Measurements from ENCODE around the gene ERC2.

DNA sequence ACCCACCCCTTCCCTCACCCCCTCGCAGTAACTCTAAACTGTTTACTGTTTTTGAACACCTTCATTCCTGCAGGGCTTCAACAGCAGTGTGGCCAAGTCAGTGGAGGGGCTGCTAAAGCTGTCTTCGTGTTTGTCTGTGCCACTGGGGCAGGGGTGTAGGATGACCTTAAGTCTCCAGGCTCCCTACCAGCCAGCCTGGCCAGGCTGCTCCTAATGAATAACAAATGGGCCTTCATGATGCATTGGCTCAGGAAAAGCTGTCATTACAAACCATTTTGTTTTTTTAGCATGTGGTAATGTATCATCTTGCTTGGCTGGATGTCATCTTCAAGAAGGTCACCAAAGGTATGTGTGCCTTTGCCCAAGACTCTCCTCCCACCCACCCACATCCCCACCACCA is 609.0 kb downstream of the ERC2 start:
- no peak for TF ChIP-seq CREB1 (IDR thresholded peaks at IDR 0.05; ENCODE audit: low read depth)
- TF ChIP-seq TEAD4 (IDR thresholded peaks at IDR 0.05): no peak
- no peak for TF ChIP-seq EP300 (IDR thresholded peaks at IDR 0.05; ENCODE audit: borderline replicate concordance)
- no peak for TF ChIP-seq CEBPB (IDR thresholded peaks at IDR 0.05)
- TF ChIP-seq RAD21 (IDR thresholded peaks at IDR 0.05; ENCODE audit: low read depth): no peak
- TF ChIP-seq, protein P1, sequence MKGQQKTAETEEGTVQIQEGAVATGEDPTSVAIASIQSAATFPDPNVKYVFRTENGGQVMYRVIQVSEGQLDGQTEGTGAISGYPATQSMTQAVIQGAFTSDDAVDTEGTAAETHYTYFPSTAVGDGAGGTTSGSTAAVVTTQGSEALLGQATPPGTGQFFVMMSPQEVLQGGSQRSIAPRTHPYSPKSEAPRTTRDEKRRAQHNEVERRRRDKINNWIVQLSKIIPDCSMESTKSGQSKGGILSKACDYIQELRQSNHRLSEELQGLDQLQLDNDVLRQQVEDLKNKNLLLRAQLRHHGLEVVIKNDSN (IDR thresholded peaks at IDR 0.05): no peak
- TF ChIP-seq, protein P2, sequence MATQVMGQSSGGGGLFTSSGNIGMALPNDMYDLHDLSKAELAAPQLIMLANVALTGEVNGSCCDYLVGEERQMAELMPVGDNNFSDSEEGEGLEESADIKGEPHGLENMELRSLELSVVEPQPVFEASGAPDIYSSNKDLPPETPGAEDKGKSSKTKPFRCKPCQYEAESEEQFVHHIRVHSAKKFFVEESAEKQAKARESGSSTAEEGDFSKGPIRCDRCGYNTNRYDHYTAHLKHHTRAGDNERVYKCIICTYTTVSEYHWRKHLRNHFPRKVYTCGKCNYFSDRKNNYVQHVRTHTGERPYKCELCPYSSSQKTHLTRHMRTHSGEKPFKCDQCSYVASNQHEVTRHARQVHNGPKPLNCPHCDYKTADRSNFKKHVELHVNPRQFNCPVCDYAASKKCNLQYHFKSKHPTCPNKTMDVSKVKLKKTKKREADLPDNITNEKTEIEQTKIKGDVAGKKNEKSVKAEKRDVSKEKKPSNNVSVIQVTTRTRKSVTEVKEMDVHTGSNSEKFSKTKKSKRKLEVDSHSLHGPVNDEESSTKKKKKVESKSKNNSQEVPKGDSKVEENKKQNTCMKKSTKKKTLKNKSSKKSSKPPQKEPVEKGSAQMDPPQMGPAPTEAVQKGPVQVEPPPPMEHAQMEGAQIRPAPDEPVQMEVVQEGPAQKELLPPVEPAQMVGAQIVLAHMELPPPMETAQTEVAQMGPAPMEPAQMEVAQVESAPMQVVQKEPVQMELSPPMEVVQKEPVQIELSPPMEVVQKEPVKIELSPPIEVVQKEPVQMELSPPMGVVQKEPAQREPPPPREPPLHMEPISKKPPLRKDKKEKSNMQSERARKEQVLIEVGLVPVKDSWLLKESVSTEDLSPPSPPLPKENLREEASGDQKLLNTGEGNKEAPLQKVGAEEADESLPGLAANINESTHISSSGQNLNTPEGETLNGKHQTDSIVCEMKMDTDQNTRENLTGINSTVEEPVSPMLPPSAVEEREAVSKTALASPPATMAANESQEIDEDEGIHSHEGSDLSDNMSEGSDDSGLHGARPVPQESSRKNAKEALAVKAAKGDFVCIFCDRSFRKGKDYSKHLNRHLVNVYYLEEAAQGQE (IDR thresholded peaks at IDR 0.05; ENCODE audit: low read depth): no peak
- TF ChIP-seq YY1 (IDR thresholded peaks at IDR 0.05; ENCODE audit: low read depth): no peak
- no peak for TF ChIP-seq EGR1 (IDR thresholded peaks at IDR 0.05)
- TF ChIP-seq TCF12 (IDR thresholded peaks at IDR 0.05; ENCODE audit: low read depth): no peak
- TF ChIP-seq FOXM1 (IDR thresholded peaks at IDR 0.05; ENCODE audit: borderline replicate concordance, low read depth): no peak
- no peak for TF ChIP-seq ZBTB7A (IDR thresholded peaks at IDR 0.05; ENCODE audit: low read depth)

Measured in Ishikawa (cell line).